GM19467 (cell line): Measurements from ENCODE around the gene GNG11.
"Not testable (repeated sequence)": the region's sequence is repeated elsewhere in the genome, so short reads cannot be mapped to it uniquely, and the experiment has no call there.

ENCODE experiments used
- ATAC-seq: cut with Tn5 transposase; IDR thresholded peaks from one replicate; pipeline ENCODE4 v1.9.1; 2021; ENCODE audit warnings: mild to moderate bottlenecking, moderate library complexity; ENCODE audit not compliant: unreplicated experiment

The GNG11 gene

GRCh38 chr7:93911242-93911641, 10.3 kb upstream of the GNG11 start:
- ATAC-seq: not testable (repeated sequence)

GRCh38 chr7:93911661-93912060, 9.9 kb upstream of the GNG11 start:
- not testable (repeated sequence) for ATAC-seq

- ATAC-seq: no peak
These were observed 8.3 kb upstream of the GNG11 start for GRCh38 chr7:93913197-93913596.

GRCh38 chr7:93914581-93915066, 6.9 kb upstream of the GNG11 start:
- no peak for ATAC-seq

GRCh38 chr7:93915206-93915842, 6.2 kb upstream of the GNG11 start:
- not testable (repeated sequence) for ATAC-seq

- not testable (repeated sequence) for ATAC-seq
These were observed 5.6 kb upstream of the GNG11 start for GRCh38 chr7:93915888-93916287.

GRCh38 chr7:93916315-93916714, 5.2 kb upstream of the GNG11 start:
- ATAC-seq: not testable (repeated sequence)

GRCh38 chr7:93920496-93921182, 896 bp upstream of the GNG11 start:
- no peak for ATAC-seq

GRCh38 chr7:93921186-93921585, 349 bp upstream of the GNG11 start:
- no peak for ATAC-seq

GRCh38 chr7:93923296-93923695, 1.8 kb downstream of the GNG11 start:
- ATAC-seq: no peak

- no peak for ATAC-seq
These were observed 2.4 kb downstream of the GNG11 start for GRCh38 chr7:93923942-93924341.

GRCh38 chr7:93926800-93927199, 5.3 kb downstream of the GNG11 start:
- ATAC-seq: no peak

GRCh38 chr7:93927585-93927984, 6.0 kb downstream of the GNG11 start:
- ATAC-seq: no peak

GRCh38 chr7:93931655-93932054, 10.1 kb downstream of the GNG11 start:
- no peak for ATAC-seq

GRCh38 chr7:93933156-93933555, 11.6 kb downstream of the GNG11 start:
- no peak for ATAC-seq

GRCh38 chr7:93935102-93935501, 13.6 kb downstream of the GNG11 start:
- no peak for ATAC-seq

GRCh38 chr7:93937818-93938217, 16.3 kb downstream of the GNG11 start:
- ATAC-seq: no peak

GRCh38 chr7:93938293-93938692, 16.8 kb downstream of the GNG11 start:
- no peak for ATAC-seq

GRCh38 chr7:93941945-93942344, 20.4 kb downstream of the GNG11 start:
- ATAC-seq: no peak

- no peak for ATAC-seq
These were observed 22.4 kb downstream of the GNG11 start for GRCh38 chr7:93943816-93944540.

GRCh38 chr7:93944673-93945072, 23.1 kb downstream of the GNG11 start:
- no peak for ATAC-seq

- no peak for ATAC-seq
These were observed 23.5 kb downstream of the GNG11 start for GRCh38 chr7:93945083-93945482.
